Neural cell (in vitro differentiated cells): ENCODE measurements around the gene IFNGR1. TPM values are rescaled to one million over a fixed set of nuclear protein-coding genes. Genes with fewer than 3 reads are reported as not detected.

Experiments used
- H2AFZ ChIP-seq: fragments of 200-600, 300-800 bp; sonication (generic), shearing (Covaris generic); 2 replicates; pipeline ENCODE4 v1.6.0; 2014; ENCODE audit warnings: low read depth, mild to moderate bottlenecking, antibody characterized with exemption, low read length, moderate library complexity
- H3F3A ChIP-seq: fragments of 200-600 bp; shearing (Covaris generic); 2 replicates; pipeline ENCODE4 v1.6.1; 2016; ENCODE audit warnings: mild to moderate bottlenecking, moderate library complexity, mixed read lengths, antibody characterized with exemption, low read length; ENCODE audit not compliant: insufficient read depth, poor library complexity, severe bottlenecking
- H3K27ac ChIP-seq: fragments of 200-600, 300-800 bp; sonication (generic), shearing (Covaris generic); 2 replicates; pipeline ENCODE4 v1.5.1; 2014; ENCODE audit warnings: mild to moderate bottlenecking, low read length, moderate library complexity
- H3K27me3 ChIP-seq: fragments of 300-800, 200-600 bp; sonication (generic), shearing (Covaris generic); 2 replicates; pipeline ENCODE4 v1.6.0; 2014; ENCODE audit warnings: mild to moderate bottlenecking, low read depth, low read length, moderate library complexity; ENCODE audit not compliant: insufficient read depth
- H3K36me3 ChIP-seq: fragments of 300-800, 200-600 bp; sonication (generic), shearing (Covaris generic); 2 replicates; pipeline ENCODE4 v1.5.1; 2014; ENCODE audit warnings: mild to moderate bottlenecking, antibody characterized with exemption, low read length, moderate library complexity; ENCODE audit not compliant: insufficient read depth
- H3K4me2 ChIP-seq: fragments of 300-800, 200-600 bp; sonication (generic), shearing (Covaris generic); 2 replicates; pipeline ENCODE4 v1.6.0; 2014; ENCODE audit warnings: mild to moderate bottlenecking, low read length
- H3K4me3 ChIP-seq: fragments of 300-800, 200-600 bp; sonication (generic), shearing (Covaris generic); 2 replicates; pipeline ENCODE4 v1.5.1; 2014; ENCODE audit warnings: mild to moderate bottlenecking, low read length, moderate library complexity
- H3K79me2 ChIP-seq: fragments of 200-600 bp; shearing (Covaris generic); replicated peaks from 2 replicates; pipeline ENCODE4 v1.6.0; 2014; ENCODE audit warnings: mild to moderate bottlenecking, low read length, moderate library complexity; ENCODE audit not compliant: insufficient read depth
- H3K9ac ChIP-seq: fragments of 300-800, 200-600 bp; sonication (generic), shearing (Covaris generic); 2 replicates; pipeline ENCODE4 v1.6.1; 2016; ENCODE audit warnings: mild to moderate bottlenecking, low read length, mixed read lengths
- H3K9me2 ChIP-seq: fragments of 200-600 bp; shearing (Covaris generic); 2 replicates; pipeline ENCODE4 v1.6.1; 2016; ENCODE audit warnings: mild to moderate bottlenecking, low read length, mixed read lengths; ENCODE audit not compliant: insufficient read depth
- H3K9me3 ChIP-seq: fragments of 200-600, 300-800 bp; sonication (generic), shearing (Covaris generic); 2 replicates; pipeline ENCODE4 v1.6.1; 2016; ENCODE audit warnings: mild to moderate bottlenecking, mixed run types, low read length, moderate library complexity, mixed read lengths
- H4K20me1 ChIP-seq: fragments of 200-600 bp; shearing (Covaris generic); 2 replicates; pipeline ENCODE4 v1.6.1; 2016; ENCODE audit warnings: mild to moderate bottlenecking, mixed run types; ENCODE audit not compliant: insufficient read depth
- CTCF ChIP-seq: fragments of 450-650 bp; IDR thresholded peaks from 2 replicates; pipeline ENCODE4 v1.5.1; 2014; ENCODE audit warnings: antibody characterized with exemption, mild to moderate bottlenecking, moderate library complexity; ENCODE audit not compliant: poor library complexity, severe bottlenecking
- EP300 ChIP-seq: fragments of 450-650 bp; conservative IDR thresholded peaks from 2 replicates; pipeline ENCODE4 v1.6.1; 2014; ENCODE audit warnings: antibody characterized with exemption, mild to moderate bottlenecking, moderate library complexity; ENCODE audit not compliant: poor library complexity, severe bottlenecking
- EZH2 ChIP-seq: fragments of 200-600, 300-800 bp; shearing (Covaris generic), sonication (generic); IDR thresholded peaks from 2 replicates; pipeline ENCODE4 v1.6.1; 2014; ENCODE audit warnings: antibody characterized with exemption, low read length, borderline replicate concordance, mild to moderate bottlenecking; ENCODE audit not compliant: insufficient read depth, poor library complexity, severe bottlenecking
- MXI1 ChIP-seq: fragments of 450-650 bp; conservative IDR thresholded peaks from 2 replicates; pipeline ENCODE4 v1.6.1; 2014; ENCODE audit warnings: antibody characterized with exemption, mild to moderate bottlenecking; ENCODE audit not compliant: poor library complexity, severe bottlenecking
- POLR2AphosphoS5 ChIP-seq: IDR thresholded peaks from 2 replicates; pipeline ENCODE4 v1.6.1; 2012
- RAD21 ChIP-seq: fragments of 450-650 bp; conservative IDR thresholded peaks from 2 replicates; pipeline ENCODE4 v1.6.1; 2014; ENCODE audit warnings: antibody characterized with exemption, mild to moderate bottlenecking, moderate library complexity
- REST ChIP-seq: IDR thresholded peaks from 2 replicates; pipeline ENCODE4 v1.6.1; 2012; ENCODE audit warnings: borderline replicate concordance
- SMC3 ChIP-seq: fragments of 450-650 bp; conservative IDR thresholded peaks from 2 replicates; pipeline ENCODE4 v1.6.1; 2014; ENCODE audit warnings: antibody characterized with exemption, mild to moderate bottlenecking, moderate library complexity; ENCODE audit not compliant: poor library complexity
- TAF1 ChIP-seq: IDR thresholded peaks from 2 replicates; pipeline ENCODE4 v1.6.1; 2012; ENCODE audit warnings: low read depth
- polyA plus RNA-seq: library from polyadenylated mRNA; depleted of rRNA; stranded (reverse); fragments of >200 nt; gene quantifications from 2 replicates; pipeline ENCODE4 v1.2.3, GENCODE V29; 2014

Gene IFNGR1
- polyA plus RNA-seq, 1 donor from 2014 or later, result 57.2 TPM

- no peak overlapping the region for H3K9ac ChIP-seq
- no peaks in the 10 kb centered on the region for H3K27me3 ChIP-seq
- H3K4me3 ChIP-seq, result no peak overlapping the region
- H3K9me3 ChIP-seq, result peaks cover 5% of the 10 kb centered on the region
- H3K79me2 ChIP-seq, result no peaks in the 10 kb centered on the region
- no peaks in the 10 kb centered on the region for H3K36me3 ChIP-seq
- no peak overlapping the region for H2AFZ ChIP-seq
- no peaks in the 10 kb centered on the region for H3K9me2 ChIP-seq
- no peaks in the 10 kb centered on the region for H4K20me1 ChIP-seq
- no peaks in the 10 kb centered on the region for H3F3A ChIP-seq
- H3K4me2 ChIP-seq, result no peak overlapping the region
- TF ChIP-seq POLR2AphosphoS5 (no peak), EP300 (no peak), EZH2 (no peak), TAF1 (no peak), SMC3 (no peak), CTCF (no peak), RAD21 (no peak), REST (no peak), MXI1 (no peak)
- no peak overlapping the region for H3K27ac ChIP-seq
These were observed 43.9 kb downstream of the IFNGR1 start for GRCh38 chr6:137175157-137175867.

GRCh38 chr6:137173501-137173900 is 45.7 kb downstream of the IFNGR1 start, which contains the start of gene IL22RA2:
IL22RA2 (minus strand) TSS chr6:137173644; CDS start chr6:137161749, 11,895 bp downstream.
- H3K4me2 ChIP-seq, result no peak within 1 kb of the TSS
- H3K4me3 ChIP-seq, result no peak within 1 kb of the TSS
- no peaks in the 10 kb centered on the region for H4K20me1 ChIP-seq
- H3K27me3 ChIP-seq, result no peaks in the 10 kb centered on the region
- no peaks in the 10 kb centered on the region for H3K36me3 ChIP-seq
- TF ChIP-seq MXI1 (no peak), TAF1 (no peak), RAD21 (no peak), CTCF (no peak), POLR2AphosphoS5 (no peak), EP300 (no peak), EZH2 (no peak), SMC3 (no peak)
- no peak within 1 kb of the TSS for H3K27ac ChIP-seq
- no peak within 1 kb of the TSS for H2AFZ ChIP-seq
- H3K79me2 ChIP-seq, result no peaks in the 10 kb centered on the region
- H3K9ac ChIP-seq, result no peak within 1 kb of the TSS
- H3F3A ChIP-seq, result no peaks in the 10 kb centered on the region
- H3K9me3 ChIP-seq, result no peaks in the 10 kb centered on the region
- no peaks in the 10 kb centered on the region for H3K9me2 ChIP-seq
